ENCODE data around the gene CELA3A.
A peak's percentile ranks its signal among the peaks of the same experiment; 100 is the strongest.
"Not testable (repeated sequence)": the region's sequence is repeated elsewhere in the genome, so short reads cannot be mapped to it uniquely, and the experiment has no call there.

Gene CELA3A

GRCh38 chr1:22001409-22001808, at the start of gene CELA3A:
TSS of gene CELA3A (plus strand) at chr1:22001657. CDS start at chr1:22001675, 18 bp downstream.
- DNase-seq = no peak

DNA sequence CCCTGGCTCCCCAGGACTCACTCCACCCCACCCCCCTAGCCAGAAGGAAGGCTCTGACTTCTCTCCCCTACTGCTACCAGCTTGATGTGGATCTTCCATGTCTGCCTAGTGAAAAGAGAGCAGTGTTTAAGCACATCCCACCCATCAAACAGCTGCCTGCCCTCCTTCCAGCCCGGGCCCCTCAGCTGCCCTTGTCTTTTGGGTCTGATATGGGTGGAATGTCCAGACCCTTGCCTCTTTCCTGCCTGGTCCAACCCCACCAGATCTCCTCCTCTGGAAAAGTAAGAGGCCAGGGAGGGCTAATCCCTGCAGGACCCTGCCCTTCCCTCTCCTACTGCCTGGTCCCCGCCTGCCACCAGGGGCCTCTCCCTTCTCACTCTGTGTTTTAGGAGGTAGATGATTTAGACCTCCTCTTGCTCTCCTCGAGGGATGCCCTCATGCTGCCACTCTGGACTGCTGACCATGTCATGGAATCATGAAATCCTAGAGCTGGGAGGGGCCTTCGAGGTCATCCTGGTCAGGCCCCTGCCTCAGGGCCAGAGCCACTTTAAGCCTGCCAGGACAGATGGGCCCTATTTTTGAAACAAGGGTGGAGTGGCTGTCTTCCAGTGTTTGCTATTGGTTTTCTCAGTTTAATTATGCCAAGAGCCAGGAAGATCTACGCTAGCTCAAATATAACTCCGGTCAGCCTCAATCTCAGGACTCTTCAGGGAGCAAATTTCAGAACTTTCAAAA, 48.5 kb upstream of the CELA3A start:
- DNase-seq = no peak

GRCh38 chr1:21955058-21955457, 46.4 kb upstream of the CELA3A start:
- no peak for DNase-seq

DNA sequence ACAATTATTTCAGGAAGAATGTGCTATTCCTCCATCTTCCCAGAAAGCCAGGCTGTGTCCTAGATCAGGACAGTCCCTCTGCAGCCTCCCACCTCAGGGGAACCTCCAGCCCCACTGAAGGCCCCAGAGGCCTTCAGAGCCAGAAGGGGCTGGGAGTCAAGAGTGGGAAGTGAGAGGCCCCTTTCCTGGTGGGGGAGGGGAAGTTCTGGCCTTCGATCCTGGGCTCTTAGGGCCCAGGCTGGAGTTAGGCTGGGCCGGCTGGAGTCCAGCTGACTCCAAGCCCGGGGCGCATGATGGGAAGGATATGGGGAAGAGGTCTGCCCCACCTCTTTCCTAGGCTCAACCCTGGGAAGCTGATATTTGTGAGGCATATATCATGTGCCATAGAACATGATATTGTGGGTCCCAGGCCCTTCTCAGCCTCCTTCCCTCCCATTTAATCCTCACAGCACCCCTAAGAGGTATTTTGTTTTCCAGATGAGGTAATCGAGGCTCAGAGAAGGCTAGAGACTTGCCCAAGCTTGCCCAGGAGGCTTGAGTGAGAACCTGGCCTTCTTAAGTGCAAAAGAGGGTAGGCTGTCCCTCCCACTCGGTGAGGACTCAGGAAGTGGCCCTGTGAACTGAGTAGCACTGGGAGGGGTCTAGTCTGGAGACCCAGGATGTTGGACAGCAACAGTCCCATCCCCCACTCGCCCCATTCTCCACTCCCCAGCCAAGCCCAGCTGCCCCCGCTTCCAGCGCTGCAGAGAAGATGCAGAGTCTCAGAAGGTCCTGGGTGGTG, 45.8 kb upstream of the CELA3A start:
- no peak for DNase-seq

DNA sequence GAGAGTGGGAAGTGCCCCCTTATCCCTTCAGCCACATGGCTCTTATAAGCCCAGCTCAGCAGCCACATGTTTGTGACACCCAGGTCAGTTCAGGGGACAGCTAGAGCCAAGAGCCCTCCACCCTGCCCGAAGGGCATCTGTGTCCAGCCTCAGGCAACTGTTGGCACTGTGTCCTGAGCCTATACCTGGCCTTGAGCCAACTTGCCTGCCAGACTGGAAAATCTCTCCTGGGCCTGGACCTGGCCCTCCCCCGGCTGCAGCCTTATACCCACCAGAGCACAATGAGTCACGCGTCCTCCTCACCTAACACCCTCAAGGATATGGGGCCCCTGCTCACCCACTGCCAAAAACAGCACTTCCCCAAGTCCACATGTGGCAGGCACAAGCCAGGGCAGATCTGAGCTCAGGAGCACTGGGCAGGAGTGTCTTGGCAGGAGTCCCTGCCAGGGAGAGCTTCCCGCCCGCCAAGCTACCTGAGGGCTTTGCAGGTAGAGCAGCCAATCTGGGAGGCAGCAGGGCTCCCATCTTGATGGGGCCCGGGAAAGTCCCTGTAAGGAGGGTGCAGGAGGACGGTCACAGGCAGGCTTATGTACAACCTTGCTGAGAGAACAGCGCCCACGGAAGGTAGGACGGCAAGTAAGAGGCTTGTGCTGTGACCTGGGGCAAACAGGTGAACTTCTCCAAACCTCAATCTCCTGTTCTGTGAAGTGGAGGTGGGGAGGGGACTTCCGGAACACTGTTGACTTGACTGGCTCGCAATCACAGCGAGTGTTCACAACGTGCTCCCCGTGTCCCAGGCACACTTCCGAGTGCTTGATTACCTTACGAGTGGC, 44.5 kb upstream of the CELA3A start:
- DNase-seq = peak in 1 of 2 experiments; percentile 36

DNA sequence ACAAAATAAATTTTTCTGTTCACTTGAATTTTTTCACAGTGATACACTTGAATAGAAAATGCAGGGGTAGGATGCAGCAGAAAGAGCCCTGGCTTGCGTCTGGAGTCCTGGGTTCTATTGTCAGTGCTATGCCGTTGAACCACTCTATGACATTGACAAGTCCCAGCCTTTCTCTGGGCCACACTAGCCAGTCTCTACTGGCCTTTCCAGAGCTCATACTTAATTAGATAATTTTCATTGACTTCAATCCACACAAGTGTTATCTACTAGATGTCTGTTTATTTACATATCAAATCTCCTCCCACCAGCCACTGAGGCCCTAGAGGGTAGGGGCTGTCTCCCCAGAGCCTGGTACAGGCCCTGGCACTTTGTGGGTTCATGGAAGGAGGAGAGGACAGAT, 40.1 kb upstream of the CELA3A start:
- no peak for DNase-seq

DNA sequence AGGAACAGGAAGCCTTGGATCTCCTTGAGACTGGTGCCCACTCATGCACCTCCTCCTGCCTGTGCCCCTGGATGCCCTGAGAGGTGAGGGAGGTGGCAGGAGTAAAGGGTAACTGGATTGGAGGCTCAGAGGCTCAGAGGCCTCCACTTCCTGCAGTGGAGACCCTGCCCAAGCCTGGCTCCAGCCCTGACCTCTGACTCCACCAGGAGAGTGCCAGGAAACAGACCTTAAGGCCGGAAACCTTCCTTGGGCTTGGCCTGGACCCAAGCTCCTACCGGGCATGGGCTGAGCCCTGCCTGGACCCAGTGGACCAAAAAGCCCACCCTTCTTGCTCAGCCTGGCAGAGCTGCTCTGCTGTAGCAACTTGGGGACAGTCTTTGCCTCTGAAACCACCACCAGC, 39.7 kb upstream of the CELA3A start:
- no peak for DNase-seq

GRCh38 chr1:21963477-21964217, 37.8 kb upstream of the CELA3A start:
- peak; percentile 67 to 70 for DNase-seq

GRCh38 chr1:21966247-21967000, 35.0 kb upstream of the CELA3A start:
- no peak for DNase-seq

DNA sequence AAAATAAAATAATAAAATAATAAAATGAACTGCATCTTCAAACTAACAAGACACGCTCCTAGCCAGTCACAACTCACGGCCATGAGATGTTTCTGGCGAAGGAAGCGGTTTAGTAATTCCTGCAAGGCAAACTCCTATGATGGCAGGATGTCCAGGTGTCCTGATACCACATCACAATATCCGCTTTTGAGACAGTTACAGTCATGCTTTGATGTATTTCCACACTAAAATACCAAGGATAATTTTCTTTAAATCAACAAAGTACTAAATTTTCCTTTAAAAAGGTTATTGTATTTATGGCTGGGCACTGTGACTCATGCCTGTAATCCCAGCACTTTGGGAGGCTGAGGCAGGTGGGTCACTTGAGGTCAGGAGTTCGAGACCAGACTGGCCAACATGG, 34.2 kb upstream of the CELA3A start:
- DNase-seq = not testable (repeated sequence)

- not testable (repeated sequence) for DNase-seq
These were observed 32.4 kb upstream of the CELA3A start for GRCh38 chr1:21969066-21969465.

DNA sequence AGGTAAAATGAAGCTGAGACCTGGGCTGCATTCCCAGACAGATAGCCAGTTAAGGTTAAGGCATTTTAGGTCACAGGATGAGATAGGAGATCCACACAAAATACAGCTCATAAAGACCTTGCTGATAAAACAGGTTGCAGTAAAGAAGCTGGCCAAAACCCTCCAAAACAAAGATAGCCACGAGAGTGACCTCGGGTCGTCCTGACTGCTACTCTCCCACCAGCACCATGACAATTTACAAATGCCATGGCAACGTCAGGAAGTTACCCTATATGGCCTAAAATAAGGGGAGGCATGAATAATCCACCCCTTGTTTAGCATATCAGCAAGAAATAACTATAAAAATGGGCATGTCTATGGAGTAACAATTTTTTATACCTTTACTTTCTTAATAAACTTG, 30.9 kb upstream of the CELA3A start:
- not testable (repeated sequence) for DNase-seq

GRCh38 chr1:21972973-21973441, 28.4 kb upstream of the CELA3A start:
- not testable (repeated sequence) for DNase-seq

GRCh38 chr1:21973948-21974347, 27.5 kb upstream of the CELA3A start:
- DNase-seq = not testable (repeated sequence)

GRCh38 chr1:21974699-21975098, 26.8 kb upstream of the CELA3A start:
- DNase-seq = not testable (repeated sequence)

GRCh38 chr1:21975296-21975695, 26.2 kb upstream of the CELA3A start:
- not testable (repeated sequence) for DNase-seq

DNA sequence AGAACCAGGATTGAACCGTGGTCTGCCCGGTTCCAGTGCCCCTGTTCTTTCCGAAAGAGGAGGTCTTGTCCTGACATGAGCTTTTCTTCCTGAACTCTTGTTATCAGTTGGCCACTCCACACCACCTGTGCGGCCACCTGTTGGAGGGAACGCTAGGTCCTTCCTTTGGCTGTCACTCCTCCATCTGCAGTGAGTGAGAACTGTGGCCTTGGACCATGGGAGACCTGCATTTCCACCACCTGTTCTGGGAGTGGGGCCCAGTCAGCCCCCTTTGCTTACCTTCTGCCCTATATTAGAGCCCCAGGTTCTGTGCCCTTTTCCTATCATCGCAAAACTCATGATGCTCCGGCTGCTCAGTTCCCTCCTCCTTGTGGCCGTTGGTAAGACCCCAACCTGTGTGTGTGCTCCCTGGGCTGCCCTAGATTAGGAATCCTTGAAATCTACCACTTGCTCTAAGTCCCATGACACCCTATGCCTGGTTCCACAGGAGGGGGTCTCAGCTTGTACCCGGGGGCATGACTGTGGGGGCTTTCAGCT, 24.7 kb upstream of the CELA3A start, which contains the start of gene CELA3B:
Gene CELA3B (plus strand): TSS at position 320 of the 537 bp plus-strand sequence. CDS start 18 bp downstream, at position 338.
- not testable (repeated sequence) for DNase-seq

DNA sequence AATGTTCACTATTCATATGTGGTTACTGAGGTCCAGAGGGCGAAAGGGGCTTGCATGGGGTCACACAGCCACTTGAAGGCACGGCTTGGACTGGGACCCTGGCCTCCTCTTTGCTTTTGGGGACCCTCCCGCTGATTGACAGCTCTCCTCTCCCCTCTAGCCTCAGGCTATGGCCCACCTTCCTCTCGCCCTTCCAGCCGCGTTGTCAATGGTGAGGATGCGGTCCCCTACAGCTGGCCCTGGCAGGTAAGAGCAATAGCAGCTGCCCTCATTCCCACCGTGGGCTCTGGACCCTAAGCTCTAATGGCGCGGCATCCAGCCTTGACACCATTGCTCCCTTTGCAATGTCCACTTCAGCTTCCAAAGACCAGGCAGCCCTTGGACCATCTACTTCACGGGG, 23.2 kb upstream of the CELA3A start:
- DNase-seq = not testable (repeated sequence)

DNA sequence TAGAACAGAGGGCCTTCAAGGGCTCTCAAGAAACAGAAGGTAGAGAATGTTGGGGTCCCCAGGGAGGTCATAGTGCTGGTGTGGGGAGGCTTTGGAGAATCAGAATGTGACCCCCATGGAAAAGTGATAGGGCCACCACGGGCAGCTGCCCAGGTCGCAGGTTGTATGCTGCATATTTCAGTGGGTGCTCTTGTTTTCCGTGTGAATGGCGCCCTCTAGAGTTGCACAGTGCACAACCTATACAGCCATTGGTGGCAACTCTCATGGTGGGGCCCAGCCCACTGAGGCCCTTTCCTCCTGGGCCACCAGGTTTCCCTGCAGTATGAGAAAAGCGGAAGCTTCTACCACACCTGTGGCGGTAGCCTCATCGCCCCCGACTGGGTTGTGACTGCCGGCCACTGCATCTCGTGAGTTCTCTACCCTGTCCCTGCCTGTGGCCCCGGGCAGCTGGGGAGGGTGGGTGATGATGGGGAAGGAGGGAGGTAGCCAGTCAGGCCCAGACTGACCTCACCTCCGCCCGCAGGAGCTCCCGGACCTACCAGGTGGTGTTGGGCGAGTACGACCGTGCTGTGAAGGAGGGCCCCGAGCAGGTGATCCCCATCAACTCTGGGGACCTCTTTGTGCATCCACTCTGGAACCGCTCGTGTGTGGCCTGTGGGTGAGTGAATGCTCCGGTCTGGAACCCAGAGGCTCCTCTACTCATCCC, 20.8 kb upstream of the CELA3A start:
- DNase-seq = not testable (repeated sequence)

GRCh38 chr1:21981253-21981652, 20.2 kb upstream of the CELA3A start:
- DNase-seq = peak in 1 of 2 experiments; percentile 7

Measured in NCI-H446 (cell line).